Measurements from ENCODE around the gene HOXA13.

HOXA13 gene

DNA sequence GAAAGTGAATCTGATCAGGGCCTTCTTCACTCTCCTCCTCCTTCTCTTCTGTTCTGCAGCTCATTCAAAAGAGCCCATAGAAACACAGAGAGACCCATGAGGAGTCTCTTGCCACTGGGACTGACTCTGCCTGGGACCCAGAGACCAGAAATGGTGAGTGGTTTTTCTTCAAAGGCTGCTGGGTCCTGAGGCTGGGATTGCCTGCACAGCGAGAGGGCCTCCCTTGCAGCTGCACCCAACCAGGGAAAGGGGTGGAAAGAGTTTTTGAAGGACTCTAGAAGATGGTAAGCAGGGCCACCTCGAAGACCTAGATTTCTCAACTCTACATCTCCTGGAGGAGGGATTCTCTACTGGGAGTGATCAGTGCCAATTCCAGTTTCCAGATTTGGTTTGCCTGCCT, 15.5 kb upstream of the HOXA13 start:
- no peak for TF ChIP-seq CTCF (conservative IDR thresholded peaks at IDR 0.05; ENCODE audit: low read length)
- H3K4me3 ChIP-seq (ENCODE audit: low read length), result no peak overlapping the region
- no peak for DNase-seq (ENCODE audit: low read depth)

DNA sequence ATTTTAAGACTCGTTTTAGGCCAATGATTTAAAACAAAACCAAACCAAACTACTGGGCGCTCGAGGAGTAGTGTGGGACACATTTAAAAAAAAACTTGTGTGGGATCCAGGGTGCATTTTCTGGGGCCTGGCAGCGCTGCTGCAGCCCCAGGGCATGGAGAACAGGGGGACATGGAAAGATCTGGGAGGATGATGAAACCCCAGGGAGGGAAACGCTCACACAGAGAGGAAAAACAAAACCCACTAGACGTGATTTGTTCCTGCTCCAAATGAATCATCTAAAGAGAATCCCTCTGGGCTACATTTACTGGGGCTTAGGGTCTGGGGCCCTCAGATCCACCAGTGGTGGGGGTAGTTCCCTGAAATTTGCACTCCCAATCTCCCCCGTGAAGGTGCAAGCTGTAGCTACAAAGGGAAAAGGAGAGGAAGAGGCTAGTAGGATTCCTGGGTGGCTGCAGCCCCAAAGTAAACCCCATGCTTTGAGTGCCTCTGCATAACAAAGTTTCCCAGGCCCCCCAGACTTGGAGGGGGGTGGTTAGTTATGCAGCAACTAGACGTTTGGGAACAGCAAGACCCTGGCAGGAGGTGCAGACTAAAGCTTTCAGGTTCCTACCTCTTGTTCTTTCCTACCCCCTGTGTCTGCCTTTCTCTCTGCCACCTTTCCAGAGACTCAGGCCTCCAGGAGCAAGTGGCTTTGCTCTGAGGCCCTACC, 14.5 kb upstream of the HOXA13 start:
- TF ChIP-seq CTCF (conservative IDR thresholded peaks at IDR 0.05; ENCODE audit: low read length), result no peak
- peak; percentile 13 for DNase-seq (ENCODE audit: low read depth)
- no peak overlapping the region for H3K4me3 ChIP-seq (ENCODE audit: low read length)

DNA sequence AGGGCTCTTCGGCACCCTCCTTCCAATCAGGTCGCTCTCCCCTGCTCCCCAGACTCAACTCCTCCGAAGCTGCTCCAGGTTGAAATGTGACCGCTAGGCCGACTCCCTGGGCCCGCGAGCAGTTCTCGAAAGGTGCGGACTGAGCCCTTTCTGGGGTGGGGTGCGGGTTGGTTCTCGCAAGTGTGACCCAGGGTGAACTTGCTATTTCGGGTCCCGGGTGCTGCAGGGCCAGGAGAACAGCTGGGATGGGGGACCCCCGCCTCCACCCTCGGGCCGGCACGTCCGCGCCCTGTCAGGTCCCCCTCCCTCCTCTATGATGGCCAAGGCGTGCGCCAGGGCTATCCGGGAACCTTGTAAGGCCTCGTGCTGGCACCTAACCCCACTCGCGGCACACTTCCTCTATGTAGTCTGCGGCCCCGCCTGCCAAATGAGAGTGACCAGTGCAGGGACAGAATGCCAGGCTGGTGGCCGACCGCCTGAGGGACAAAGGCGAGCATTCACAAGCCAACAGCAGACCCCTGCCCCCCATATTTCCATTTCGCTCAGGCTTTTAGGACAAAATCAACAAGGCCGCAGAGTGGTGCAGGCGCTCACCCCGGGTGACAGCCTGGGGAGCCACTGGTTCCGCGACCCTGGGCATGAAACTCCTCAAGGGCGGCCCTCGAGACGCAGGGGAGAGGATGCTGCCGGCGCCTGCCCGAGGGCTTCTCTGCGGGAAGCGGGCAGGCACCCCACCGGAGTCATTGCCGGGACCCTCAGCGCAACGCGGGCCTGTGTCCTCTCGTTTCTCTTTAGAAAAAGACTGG, 13.7 kb upstream of the HOXA13 start:
- DNase-seq (ENCODE audit: low read depth), result no peak
- no peak overlapping the region for H3K4me3 ChIP-seq (ENCODE audit: low read length)
- TF ChIP-seq CTCF (conservative IDR thresholded peaks at IDR 0.05; ENCODE audit: low read length), result no peak

DNA sequence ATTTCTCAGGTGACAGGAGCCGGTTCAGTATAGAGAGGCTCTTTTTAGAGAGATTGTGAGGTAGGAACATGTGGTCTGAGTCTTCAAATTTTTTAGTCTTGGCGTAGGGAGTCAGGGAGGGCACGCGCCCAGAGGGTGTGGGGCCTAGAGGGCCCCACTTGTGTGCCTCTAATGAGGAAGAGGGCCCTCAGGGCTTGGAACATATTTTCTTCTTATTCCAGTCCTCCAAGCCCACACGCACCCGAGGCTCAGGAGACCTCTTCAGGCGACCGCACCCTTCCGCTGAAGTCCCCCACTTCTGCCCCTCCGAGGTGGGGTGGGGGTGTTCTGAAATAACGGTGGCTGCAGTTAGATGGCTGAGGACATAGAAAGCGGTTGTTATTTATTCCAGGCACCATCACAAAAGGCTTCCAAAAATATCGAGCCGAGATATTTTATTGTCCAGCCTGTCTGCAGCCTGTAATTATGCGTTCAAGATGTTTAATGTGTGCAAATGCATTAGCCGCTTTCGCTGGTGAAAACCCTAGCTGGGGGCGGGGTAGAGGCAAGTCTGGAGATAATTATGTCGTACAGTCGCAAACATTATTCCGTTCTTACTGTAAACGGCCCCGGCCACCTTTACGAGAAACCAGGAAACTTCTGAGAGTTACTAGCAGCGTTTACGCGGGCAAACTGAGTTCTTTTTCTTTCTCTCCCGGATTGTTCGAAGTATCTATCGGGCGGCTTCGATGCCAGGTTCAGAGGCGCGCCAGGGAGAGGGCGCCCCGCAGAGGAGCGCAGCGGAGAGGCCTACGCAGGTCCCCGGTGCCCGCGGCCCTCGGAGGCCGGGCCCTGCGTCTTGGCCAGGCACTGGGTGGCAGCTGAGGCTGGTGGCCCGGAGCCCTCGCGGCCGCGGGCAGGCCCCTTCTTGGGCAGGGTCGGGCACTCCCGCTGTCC, 12.9 kb upstream of the HOXA13 start:
- no peak overlapping the region for H3K4me3 ChIP-seq (ENCODE audit: low read length)
- no peak for TF ChIP-seq CTCF (conservative IDR thresholded peaks at IDR 0.05; ENCODE audit: low read length)
- no peak for DNase-seq (ENCODE audit: low read depth)

- no peak overlapping the region for H3K4me3 ChIP-seq (ENCODE audit: low read length)
- TF ChIP-seq CTCF (conservative IDR thresholded peaks at IDR 0.05; ENCODE audit: low read length), result no peak
- no peak for DNase-seq (ENCODE audit: low read depth)
Observed at GRCh38 chr7:27211764-27212204, 11.9 kb upstream of the HOXA13 start.

DNA sequence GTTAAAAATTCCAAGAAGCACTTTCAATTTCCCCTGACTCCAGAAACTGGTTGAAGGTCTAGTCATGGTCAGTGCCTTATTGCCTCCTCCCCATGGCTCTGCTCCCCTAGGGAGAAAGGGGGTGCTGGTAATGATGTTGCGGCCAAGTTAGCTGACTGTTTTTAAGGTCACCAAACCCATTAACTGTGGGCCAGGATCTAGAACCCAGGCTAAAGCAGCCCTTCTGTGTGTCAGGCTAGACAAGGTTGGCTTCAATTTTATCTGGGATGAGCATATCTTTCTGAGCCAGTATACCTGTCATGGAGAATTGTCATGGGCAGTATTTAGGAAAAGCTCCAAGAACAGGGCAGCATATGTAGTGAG, 11.2 kb upstream of the HOXA13 start:
- H3K4me3 ChIP-seq (ENCODE audit: low read length), result no peak overlapping the region

More for the DNA sequence above, 11.2 kb upstream of the HOXA13 start:
- TF ChIP-seq CTCF (conservative IDR thresholded peaks at IDR 0.05; ENCODE audit: low read length), result no peak
- no peak for DNase-seq (ENCODE audit: low read depth)
